ENCODE results near the gene GNAQ.
"Not testable (repeated sequence)": the region's sequence is repeated elsewhere in the genome, so short reads cannot be mapped to it uniquely, and the experiment has no call there.

Gene GNAQ

DNA sequence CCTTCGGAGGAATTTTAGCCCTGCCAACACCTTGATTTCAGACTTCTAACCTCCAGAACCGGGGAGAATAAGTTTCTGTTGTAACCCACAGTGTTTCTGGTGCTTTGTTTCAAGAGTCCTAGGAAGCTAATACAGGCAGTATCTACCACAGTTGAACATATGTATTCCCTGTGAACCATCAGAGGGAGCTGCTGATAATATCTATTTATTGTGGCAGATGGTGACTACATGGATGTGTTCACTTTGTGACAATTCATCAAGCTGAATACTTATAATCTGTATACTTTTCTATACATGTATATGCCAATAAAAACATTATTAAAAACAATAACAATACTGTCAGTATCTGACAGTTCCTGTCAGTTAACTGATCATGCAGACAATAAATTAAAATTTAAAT, 246.3 kb downstream of the GNAQ start:
- Mint-ChIP-seq H3K4me3 (no peak overlapping the region), H3K27me3 (no peaks in the 10 kb centered on the region), H3K36me3 (ENCODE audit: low read depth) (peaks cover 11% of the 10 kb centered on the region), H3K9me3 (peaks cover 3% of the 10 kb centered on the region), H3K4me1 (peaks cover 7% of the 10 kb centered on the region), H3K27ac (no peak overlapping the region)
- ATAC-seq (no peak), DNase-seq (no peak)

DNA sequence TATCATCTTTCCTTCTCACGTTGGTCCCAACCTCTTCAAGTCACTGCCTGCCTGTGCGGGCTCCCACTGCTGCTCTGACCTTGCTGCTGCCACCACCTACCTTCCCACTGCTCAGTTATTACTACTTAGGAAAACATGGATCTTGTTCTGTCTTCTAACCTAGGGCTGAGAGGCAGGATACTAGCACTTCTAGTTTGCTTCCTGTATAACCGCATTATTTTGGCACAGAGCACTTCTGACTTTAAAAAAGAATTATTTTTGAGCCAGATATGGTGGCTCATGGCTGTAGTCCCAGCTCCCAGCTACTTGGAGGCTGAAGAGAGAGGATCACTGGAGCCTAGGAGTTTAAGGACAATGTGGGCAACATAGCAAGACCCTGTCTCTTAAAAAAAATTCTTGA, 248.1 kb downstream of the GNAQ start:
- no peak overlapping the region for H3K4me3 Mint-ChIP-seq
- peaks cover 3% of the 10 kb centered on the region for H3K9me3 Mint-ChIP-seq
- no peaks in the 10 kb centered on the region for H3K27me3 Mint-ChIP-seq
- peaks cover 14% of the 10 kb centered on the region for H3K36me3 Mint-ChIP-seq (ENCODE audit: low read depth)
- peaks cover 23% of the 10 kb centered on the region for H3K4me1 Mint-ChIP-seq
- no peak for DNase-seq
- no peak overlapping the region for H3K27ac Mint-ChIP-seq
- ATAC-seq, result no peak

DNA sequence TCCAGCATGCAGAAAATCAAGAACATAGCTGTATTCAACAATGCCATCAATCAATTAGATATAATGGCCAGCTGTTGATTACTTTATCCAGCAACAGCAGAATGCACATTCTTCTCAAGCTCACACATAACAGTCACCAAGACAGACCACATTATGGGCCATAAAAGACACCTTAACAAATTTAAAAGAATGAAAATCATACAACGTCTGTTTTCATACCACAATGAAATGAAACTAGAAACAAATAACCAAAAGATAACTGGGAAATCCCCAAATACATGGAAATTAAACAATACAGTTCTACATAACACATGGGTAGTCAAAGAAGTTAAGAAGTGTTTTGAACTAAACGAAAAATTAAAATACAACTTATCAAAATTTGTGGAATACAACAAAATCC, 252.6 kb downstream of the GNAQ start:
- peak overlapping the region; percentile 4 for H3K27ac Mint-ChIP-seq
- ATAC-seq (no peak), DNase-seq (no peak)
- H3K4me1 Mint-ChIP-seq, result peaks cover 23% of the 10 kb centered on the region
- H3K36me3 Mint-ChIP-seq (ENCODE audit: low read depth), result peaks cover 24% of the 10 kb centered on the region
- peaks cover 7% of the 10 kb centered on the region for H3K9me3 Mint-ChIP-seq
- peak overlapping the region; percentile 53 for H3K4me3 Mint-ChIP-seq
- H3K27me3 Mint-ChIP-seq, result no peaks in the 10 kb centered on the region

DNA sequence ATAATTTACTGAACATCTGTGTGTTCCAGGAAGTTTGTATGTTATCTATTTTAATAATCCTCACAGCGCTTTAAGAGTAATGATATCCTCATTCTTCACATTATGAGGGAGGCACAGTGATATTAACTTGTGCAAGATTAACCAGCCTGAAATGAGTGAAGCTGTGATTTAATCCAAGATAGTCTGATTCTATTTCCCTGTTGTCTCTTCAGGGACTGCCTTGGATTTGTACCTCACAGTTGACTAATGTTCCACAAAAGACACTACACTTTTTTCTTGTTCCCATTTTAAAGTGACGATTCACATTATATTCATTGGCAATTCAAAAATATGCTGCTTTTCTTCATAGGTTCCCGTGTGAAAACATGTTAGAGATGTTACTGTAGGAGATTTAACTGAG, 258.2 kb downstream of the GNAQ start:
- no peak overlapping the region for H3K4me3 Mint-ChIP-seq
- H3K9me3 Mint-ChIP-seq, result peaks cover 4% of the 10 kb centered on the region
- DNase-seq, result no peak
- no peaks in the 10 kb centered on the region for H3K4me1 Mint-ChIP-seq
- peaks cover 10% of the 10 kb centered on the region for H3K36me3 Mint-ChIP-seq (ENCODE audit: low read depth)
- H3K27ac Mint-ChIP-seq, result no peak overlapping the region
- no peak for ATAC-seq
- H3K27me3 Mint-ChIP-seq, result no peaks in the 10 kb centered on the region

DNA sequence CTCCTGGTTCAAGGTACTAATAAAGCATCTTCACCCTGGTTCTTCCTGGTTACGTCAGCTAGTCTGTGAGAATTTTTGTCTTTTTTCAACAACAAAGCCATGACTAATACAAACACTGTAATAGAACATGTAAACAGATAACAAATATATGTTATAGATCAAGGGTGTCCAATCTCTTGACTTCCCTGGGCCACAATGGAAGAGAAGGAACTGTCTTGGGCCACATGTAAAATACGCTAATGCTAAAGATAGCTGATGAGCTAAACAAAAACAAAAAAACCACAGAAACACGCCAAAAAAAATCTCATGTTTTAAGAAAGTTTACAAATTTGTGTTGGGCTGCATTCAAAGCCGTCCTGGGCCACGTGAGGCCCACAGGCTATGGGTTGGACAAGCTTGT, 259.0 kb downstream of the GNAQ start:
- DNase-seq (no peak), ATAC-seq (no peak)
- Mint-ChIP-seq H3K27ac (no peak overlapping the region), H3K4me3 (no peak overlapping the region), H3K9me3 (no peaks in the 10 kb centered on the region), H3K4me1 (no peaks in the 10 kb centered on the region), H3K36me3 (ENCODE audit: low read depth) (peaks cover 8% of the 10 kb centered on the region), H3K27me3 (no peaks in the 10 kb centered on the region)

DNA sequence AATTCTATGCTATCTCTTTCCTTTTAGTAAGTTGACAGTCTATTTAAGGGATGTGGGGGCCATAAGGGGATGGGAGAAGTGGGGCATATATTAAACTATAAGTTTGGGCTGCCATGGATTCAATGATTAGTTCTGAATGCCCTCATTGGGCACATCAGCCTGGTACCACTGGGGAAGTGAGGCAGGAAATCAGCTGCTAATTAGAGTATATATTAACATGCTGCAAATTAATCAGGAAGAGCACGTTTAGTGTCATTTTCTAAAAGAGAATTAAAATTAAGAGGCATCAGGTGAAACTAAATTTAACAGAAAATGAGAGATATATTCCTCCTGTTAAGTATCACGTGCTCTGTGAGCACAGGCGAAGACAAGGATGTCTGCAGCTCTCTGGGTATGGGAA, 260.4 kb downstream of the GNAQ start:
- H3K27ac Mint-ChIP-seq, result no peak overlapping the region
- ATAC-seq, result no peak
- peaks cover 2% of the 10 kb centered on the region for H3K36me3 Mint-ChIP-seq (ENCODE audit: low read depth)

DNA sequence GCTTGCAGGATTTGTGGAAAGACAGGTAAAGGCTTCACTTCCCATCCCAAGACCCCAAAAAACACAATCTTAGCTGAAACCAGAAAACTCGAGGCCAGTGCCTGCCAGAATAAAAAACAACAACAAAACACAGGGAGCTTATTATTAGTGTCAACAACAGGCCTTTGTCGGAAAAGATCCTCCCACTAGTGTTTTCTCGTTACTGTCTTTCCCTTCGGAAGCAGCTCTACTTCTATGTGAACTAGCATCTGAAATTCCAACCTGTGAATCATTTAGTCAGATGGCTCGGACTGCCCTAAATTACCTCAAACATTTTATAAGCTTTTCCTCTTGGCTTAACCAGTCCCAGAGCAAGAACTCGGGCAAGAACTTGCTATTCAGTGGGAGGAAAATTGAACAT, 261.3 kb downstream of the GNAQ start:
- DNase-seq (no peak), ATAC-seq (no peak)
- H3K9me3 Mint-ChIP-seq, result no peaks in the 10 kb centered on the region
- H3K4me1 Mint-ChIP-seq, result peaks cover 2% of the 10 kb centered on the region
- H3K27ac Mint-ChIP-seq, result no peak overlapping the region
- no peaks in the 10 kb centered on the region for H3K27me3 Mint-ChIP-seq
- no peak overlapping the region for H3K4me3 Mint-ChIP-seq
- H3K36me3 Mint-ChIP-seq (ENCODE audit: low read depth), result peaks cover 2% of the 10 kb centered on the region

More for the DNA sequence above, 260.4 kb downstream of the GNAQ start:
- H3K4me3 Mint-ChIP-seq, result no peak overlapping the region
- no peaks in the 10 kb centered on the region for H3K4me1 Mint-ChIP-seq
- no peaks in the 10 kb centered on the region for H3K27me3 Mint-ChIP-seq
- H3K9me3 Mint-ChIP-seq, result no peaks in the 10 kb centered on the region
- DNase-seq, result no peak

DNA sequence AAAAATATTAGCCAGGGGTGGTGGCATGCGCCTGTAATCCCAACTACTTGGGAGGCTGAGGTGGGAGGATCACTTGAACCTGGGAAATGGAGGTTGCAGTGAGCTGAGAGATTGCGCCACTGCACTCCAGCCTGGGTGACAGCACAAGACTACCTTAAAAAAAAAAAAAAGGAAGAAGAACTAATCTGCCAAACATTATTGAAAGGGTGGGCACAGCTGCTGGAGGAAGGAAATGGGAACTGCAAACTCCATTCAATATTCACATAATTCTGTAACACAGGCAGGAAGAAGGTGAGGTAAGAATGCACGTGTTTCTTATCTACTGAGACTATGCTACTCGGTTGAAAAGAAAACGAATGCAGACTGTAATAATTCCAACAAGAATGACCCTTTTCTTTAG, 262.4 kb downstream of the GNAQ start:
- H3K27me3 Mint-ChIP-seq, result no peaks in the 10 kb centered on the region
- no peak overlapping the region for H3K4me3 Mint-ChIP-seq
- H3K9me3 Mint-ChIP-seq, result no peaks in the 10 kb centered on the region
- peaks cover 2% of the 10 kb centered on the region for H3K36me3 Mint-ChIP-seq (ENCODE audit: low read depth)
- ATAC-seq, result no peak
- peaks cover 2% of the 10 kb centered on the region for H3K4me1 Mint-ChIP-seq
- no peak overlapping the region for H3K27ac Mint-ChIP-seq
- no peak for DNase-seq

DNA sequence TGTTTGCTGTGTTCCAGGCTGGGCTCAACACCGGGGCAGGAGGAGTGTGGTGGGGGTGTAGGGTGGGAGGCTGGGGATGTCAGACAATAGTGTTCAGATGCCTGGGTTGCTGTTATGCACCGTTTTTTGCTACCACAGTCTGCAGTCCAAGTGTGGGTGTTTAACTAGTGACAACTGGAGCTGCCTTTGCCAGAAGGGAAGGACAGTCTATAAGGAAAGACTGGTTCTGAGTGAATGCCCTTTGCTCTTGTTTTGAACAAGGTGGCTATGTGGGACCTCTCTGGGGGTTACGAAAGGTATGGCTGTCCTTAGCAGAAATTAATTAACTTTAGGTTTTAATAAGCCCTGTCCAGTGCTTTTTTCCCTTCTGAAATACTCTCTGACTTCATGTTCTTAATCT, 265.0 kb downstream of the GNAQ start:
- Mint-ChIP-seq H3K36me3 (ENCODE audit: low read depth) (peaks cover 4% of the 10 kb centered on the region), H3K4me1 (peaks cover 2% of the 10 kb centered on the region), H3K27ac (no peak overlapping the region), H3K9me3 (no peaks in the 10 kb centered on the region), H3K27me3 (no peaks in the 10 kb centered on the region), H3K4me3 (no peak overlapping the region)
- no peak for ATAC-seq
- no peak for DNase-seq

DNA sequence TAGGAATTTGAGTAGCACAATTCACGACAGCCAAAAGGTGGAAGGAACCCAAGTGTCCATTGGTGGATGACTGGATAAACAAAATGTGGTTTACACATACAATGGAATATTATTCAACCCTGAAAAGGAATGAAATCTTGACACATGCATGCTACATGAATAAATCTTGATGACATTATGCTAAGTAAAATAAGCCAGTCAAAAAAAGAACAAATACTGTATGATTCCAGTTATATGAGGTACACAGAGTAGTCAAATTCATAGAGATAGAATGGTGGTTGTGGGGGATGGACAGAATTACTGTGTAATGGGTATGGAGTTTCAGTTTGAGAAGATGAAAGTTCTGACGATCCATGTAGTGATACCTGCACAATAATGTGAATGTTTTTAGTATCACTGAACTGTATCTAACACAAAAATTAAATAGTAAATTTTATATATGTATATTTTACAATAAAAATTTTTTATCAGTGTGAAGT, 265.8 kb downstream of the GNAQ start:
- peaks cover 4% of the 10 kb centered on the region for H3K36me3 Mint-ChIP-seq (ENCODE audit: low read depth)
- DNase-seq, result no peak
- ATAC-seq, result no peak
- H3K4me3 Mint-ChIP-seq, result no peak overlapping the region
- H3K27me3 Mint-ChIP-seq, result no peaks in the 10 kb centered on the region
- no peak overlapping the region for H3K27ac Mint-ChIP-seq
- H3K4me1 Mint-ChIP-seq, result peaks cover 2% of the 10 kb centered on the region
- no peaks in the 10 kb centered on the region for H3K9me3 Mint-ChIP-seq

DNA sequence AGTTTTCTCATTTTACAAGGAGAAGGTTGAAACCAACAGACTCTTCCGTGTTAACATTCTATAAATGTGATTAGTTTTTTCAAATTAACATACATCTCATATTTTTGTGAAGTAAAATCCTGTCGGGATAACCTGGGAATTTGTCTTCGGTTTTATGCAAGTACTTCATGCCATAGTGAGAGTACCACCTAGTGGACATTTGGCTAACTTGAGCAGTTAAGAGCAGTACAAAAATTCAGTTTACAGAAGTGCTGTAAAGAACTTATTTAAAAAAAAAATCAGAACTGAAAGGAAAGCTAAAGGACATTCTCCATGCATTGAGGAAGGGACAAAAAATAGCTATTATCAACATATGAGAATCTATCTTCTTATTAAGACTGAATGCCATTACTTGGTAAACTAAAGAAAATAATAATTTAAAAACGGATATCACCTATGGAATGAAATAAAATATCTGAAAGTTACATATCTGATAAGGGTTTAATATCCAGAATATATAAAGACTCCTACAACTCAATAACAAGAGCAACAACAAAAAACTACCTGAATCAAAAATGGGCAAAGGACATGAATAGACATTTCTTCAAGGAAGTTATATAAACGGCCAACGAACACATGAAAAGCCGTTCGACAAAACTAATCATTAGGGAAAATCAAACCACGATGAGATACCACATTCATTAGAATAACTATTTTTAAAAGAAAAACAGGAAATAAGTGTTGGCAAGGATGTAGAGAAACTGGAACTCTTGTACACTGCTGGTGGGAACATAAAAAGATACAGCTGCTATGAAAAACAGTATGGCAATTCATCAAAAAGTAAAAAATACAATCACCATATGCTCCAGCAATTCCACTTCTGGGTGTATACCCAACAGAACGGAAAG, 266.5 kb downstream of the GNAQ start:
- Mint-ChIP-seq H3K27ac (no peak overlapping the region), H3K36me3 (ENCODE audit: low read depth) (peaks cover 4% of the 10 kb centered on the region), H3K4me3 (no peak overlapping the region), H3K27me3 (no peaks in the 10 kb centered on the region), H3K4me1 (peaks cover 2% of the 10 kb centered on the region), H3K9me3 (no peaks in the 10 kb centered on the region)
- DNase-seq (no peak), ATAC-seq (no peak)

DNA sequence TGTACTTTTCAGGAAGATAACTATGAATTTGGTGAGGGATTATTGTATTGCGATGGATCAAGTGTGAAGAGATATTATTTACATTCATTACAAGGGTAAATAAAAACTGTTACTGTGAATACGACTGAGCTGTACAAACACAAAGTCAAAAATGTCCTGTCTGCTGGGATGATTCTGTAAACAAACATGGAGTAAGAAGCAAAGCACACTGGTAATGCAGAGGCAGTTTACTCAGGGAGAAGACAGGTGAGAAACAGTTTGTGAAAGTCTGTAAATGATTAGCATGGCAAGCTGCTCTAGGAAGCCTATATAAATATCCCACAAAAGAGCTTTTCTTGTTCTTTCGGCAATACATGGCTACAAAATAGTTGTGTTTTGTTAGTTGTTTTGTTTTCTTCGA, 268.0 kb downstream of the GNAQ start:
- Mint-ChIP-seq H3K9me3 (no peaks in the 10 kb centered on the region), H3K4me3 (no peak overlapping the region), H3K27me3 (no peaks in the 10 kb centered on the region), H3K4me1 (peaks cover 2% of the 10 kb centered on the region), H3K36me3 (ENCODE audit: low read depth) (peaks cover 6% of the 10 kb centered on the region), H3K27ac (no peak overlapping the region)
- ATAC-seq (no peak), DNase-seq (no peak)

DNA sequence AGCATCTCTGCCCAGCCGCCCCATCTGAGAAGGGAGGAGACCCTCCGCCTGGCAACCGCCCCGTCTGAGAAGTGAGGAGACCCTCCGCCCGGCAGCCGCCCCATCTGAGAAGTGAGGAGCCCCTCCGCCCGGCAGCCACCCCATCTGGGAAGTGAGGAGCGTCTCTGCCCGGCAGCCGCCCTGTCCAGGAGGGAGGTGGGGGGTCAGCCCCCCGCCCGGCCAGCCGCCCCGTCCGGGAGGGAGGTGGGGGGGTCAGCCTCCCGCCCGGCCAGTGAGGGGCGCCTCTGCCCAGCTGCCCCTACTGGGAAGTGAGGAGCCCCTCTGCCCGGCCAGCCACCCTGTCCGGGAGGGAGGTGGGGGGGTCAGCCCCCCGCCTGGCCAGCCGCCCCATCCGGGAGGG, 270.7 kb downstream of the GNAQ start:
- not testable (repeated sequence) for H3K4me1 Mint-ChIP-seq; H3K4me3 Mint-ChIP-seq; H3K36me3 Mint-ChIP-seq (ENCODE audit: low read depth); ATAC-seq; H3K27me3 Mint-ChIP-seq; H3K27ac Mint-ChIP-seq; DNase-seq
- H3K9me3 Mint-ChIP-seq, result peaks cover 11% of the 10 kb centered on the region

DNA sequence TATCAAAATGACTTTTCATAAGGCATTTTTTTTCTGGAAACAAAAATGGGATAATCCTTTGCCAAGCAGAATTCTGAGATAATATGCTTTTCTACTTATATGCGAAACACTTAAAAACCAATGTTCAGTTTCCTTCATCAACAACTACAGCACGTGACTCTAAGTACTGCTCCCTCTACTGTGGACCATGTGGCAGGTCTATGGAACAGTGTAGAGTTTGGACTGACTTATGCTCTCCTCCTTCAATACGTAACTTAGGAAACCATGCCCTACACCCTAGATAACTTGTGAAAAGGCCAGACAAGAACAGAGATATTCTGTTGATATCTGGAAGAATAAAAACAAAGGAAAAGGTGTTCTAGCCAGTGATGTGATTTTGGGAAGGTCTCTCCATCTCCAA, 272.2 kb downstream of the GNAQ start:
- H3K27ac Mint-ChIP-seq, result no peak overlapping the region
- peaks cover 8% of the 10 kb centered on the region for H3K36me3 Mint-ChIP-seq (ENCODE audit: low read depth)
- no peak for DNase-seq
- H3K4me1 Mint-ChIP-seq, result no peaks in the 10 kb centered on the region
- no peaks in the 10 kb centered on the region for H3K27me3 Mint-ChIP-seq
- H3K9me3 Mint-ChIP-seq, result peaks cover 11% of the 10 kb centered on the region
- H3K4me3 Mint-ChIP-seq, result no peak overlapping the region
- ATAC-seq, result no peak

DNA sequence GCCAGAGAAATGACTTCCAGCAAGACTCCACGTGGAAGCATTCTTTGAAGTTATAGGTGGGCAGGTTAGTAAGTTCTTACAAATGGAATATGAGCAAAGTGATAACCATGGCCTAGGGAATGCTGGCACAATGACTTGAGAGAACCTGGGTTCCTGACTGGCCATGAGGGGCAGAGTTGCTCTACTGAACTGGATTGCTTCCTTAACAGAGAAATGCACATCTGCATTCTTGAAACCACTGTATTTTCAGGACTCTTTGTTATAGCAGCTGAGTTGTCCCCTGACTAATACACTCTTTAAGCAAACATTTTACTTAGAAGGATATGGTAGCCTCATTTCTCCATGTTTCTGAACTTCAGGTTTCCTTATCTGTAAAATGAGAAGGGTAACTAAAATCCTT, 275.2 kb downstream of the GNAQ start:
- ATAC-seq, result no peak
- Mint-ChIP-seq H3K27me3 (no peaks in the 10 kb centered on the region), H3K4me1 (peaks cover 6% of the 10 kb centered on the region), H3K4me3 (no peak overlapping the region), H3K36me3 (ENCODE audit: low read depth) (peaks cover 6% of the 10 kb centered on the region), H3K9me3 (peaks cover 11% of the 10 kb centered on the region), H3K27ac (no peak overlapping the region)
- no peak for DNase-seq
